HG03064 (cell line): ENCODE results near the gene CCDC170.
"Not testable (repeated sequence)": the region's sequence is repeated elsewhere in the genome, so short reads cannot be mapped to it uniquely, and the experiment has no call there.

ENCODE experiments used
- ATAC-seq: cut with Tn5 transposase; IDR thresholded peaks from one replicate; pipeline ENCODE4 v1.9.1; 2021; ENCODE audit warnings: low read depth; ENCODE audit not compliant: unreplicated experiment

The CCDC170 gene

GRCh38 chr6:151539506-151540268 is 45.9 kb downstream of the CCDC170 start:
- ATAC-seq = no peak

- no peak for ATAC-seq
These were observed 50.6 kb downstream of the CCDC170 start for GRCh38 chr6:151544453-151544852.

GRCh38 chr6:151544884-151545283 is 51.1 kb downstream of the CCDC170 start:
- ATAC-seq = not testable (repeated sequence)

- no peak for ATAC-seq
These were observed 53.3 kb downstream of the CCDC170 start for GRCh38 chr6:151546941-151547659.

GRCh38 chr6:151548201-151548600 is 54.4 kb downstream of the CCDC170 start:
- ATAC-seq = no peak

- ATAC-seq = no peak
These were observed 56.0 kb downstream of the CCDC170 start for GRCh38 chr6:151549790-151550189.

- ATAC-seq = no peak
These were observed 56.8 kb downstream of the CCDC170 start for GRCh38 chr6:151550618-151551017.

- ATAC-seq = no peak
These were observed 57.5 kb downstream of the CCDC170 start for GRCh38 chr6:151551223-151551857.

GRCh38 chr6:151553416-151554165 is 59.8 kb downstream of the CCDC170 start:
- ATAC-seq = no peak

- ATAC-seq = no peak
These were observed 67.4 kb downstream of the CCDC170 start for GRCh38 chr6:151561238-151561637.

- no peak for ATAC-seq
These were observed 70.8 kb downstream of the CCDC170 start for GRCh38 chr6:151564654-151565053.

GRCh38 chr6:151565940-151566339 is 72.1 kb downstream of the CCDC170 start:
- no peak for ATAC-seq

GRCh38 chr6:151566557-151566956 is 72.7 kb downstream of the CCDC170 start:
- no peak for ATAC-seq

GRCh38 chr6:151576633-151577032 is 82.8 kb downstream of the CCDC170 start:
- no peak for ATAC-seq

GRCh38 chr6:151577257-151577656 is 83.4 kb downstream of the CCDC170 start:
- ATAC-seq = no peak

GRCh38 chr6:151585741-151586140 is 91.9 kb downstream of the CCDC170 start:
- ATAC-seq = no peak

- no peak for ATAC-seq
These were observed 95.8 kb downstream of the CCDC170 start for GRCh38 chr6:151589667-151590066.

GRCh38 chr6:151590742-151591141 is 96.9 kb downstream of the CCDC170 start:
- no peak for ATAC-seq

GRCh38 chr6:151592449-151593159 is 98.8 kb downstream of the CCDC170 start:
- no peak for ATAC-seq
